DMS114 treated with DMSO at 0.1 percent for 48 hours (cell line): ENCODE results near the gene OPHN1.
"Not testable (repeated sequence)": the region's sequence is repeated elsewhere in the genome, so short reads cannot be mapped to it uniquely, and the experiment has no call there.

ENCODE experiments used
- DNase-seq: peaks from one replicate; lab custom pipeline; 2025; ENCODE audit not compliant: unreplicated experiment; lab: John Stamatoyannopoulos, UW

Gene OPHN1

GRCh38 chrX:68365341-68365740, 68.0 kb downstream of the OPHN1 start:
- DNase-seq = no peak

GRCh38 chrX:68363984-68364383, 69.3 kb downstream of the OPHN1 start:
- DNase-seq = no peak

GRCh38 chrX:68358679-68359078, 74.6 kb downstream of the OPHN1 start:
- no peak for DNase-seq

- no peak for DNase-seq
These were observed 77.7 kb downstream of the OPHN1 start for GRCh38 chrX:68355629-68355920.

GRCh38 chrX:68354879-68355628, 78.2 kb downstream of the OPHN1 start:
- DNase-seq = no peak

- DNase-seq = no peak
These were observed 88.3 kb downstream of the OPHN1 start for GRCh38 chrX:68345025-68345424.

GRCh38 chrX:68343551-68343950, 89.7 kb downstream of the OPHN1 start:
- DNase-seq = no peak

- no peak for DNase-seq
These were observed 101.0 kb downstream of the OPHN1 start for GRCh38 chrX:68332201-68332731.

- DNase-seq = not testable (repeated sequence)
These were observed 106.5 kb downstream of the OPHN1 start for GRCh38 chrX:68326841-68327240.

GRCh38 chrX:68307769-68308168, 125.5 kb downstream of the OPHN1 start:
- DNase-seq = no peak

GRCh38 chrX:68304602-68305001, 128.7 kb downstream of the OPHN1 start:
- no peak for DNase-seq

- DNase-seq = no peak
These were observed 133.4 kb downstream of the OPHN1 start for GRCh38 chrX:68299898-68300297.

- no peak for DNase-seq
These were observed 140.8 kb downstream of the OPHN1 start for GRCh38 chrX:68292471-68292870.

GRCh38 chrX:68288127-68288526, 145.2 kb downstream of the OPHN1 start:
- no peak for DNase-seq

GRCh38 chrX:68287419-68287818, 145.9 kb downstream of the OPHN1 start:
- no peak for DNase-seq

- DNase-seq = no peak
These were observed 146.3 kb downstream of the OPHN1 start for GRCh38 chrX:68286980-68287379.

GRCh38 chrX:68286076-68286475, 147.2 kb downstream of the OPHN1 start:
- no peak for DNase-seq

- no peak for DNase-seq
These were observed 148.9 kb downstream of the OPHN1 start for GRCh38 chrX:68284281-68284904.

GRCh38 chrX:68273887-68274286, 159.4 kb downstream of the OPHN1 start:
- no peak for DNase-seq

GRCh38 chrX:68264793-68265192, 168.5 kb downstream of the OPHN1 start:
- DNase-seq = not testable (repeated sequence)

- DNase-seq = no peak
These were observed 172.1 kb downstream of the OPHN1 start for GRCh38 chrX:68261060-68261672.

GRCh38 chrX:68256990-68257389, 176.3 kb downstream of the OPHN1 start:
- no peak for DNase-seq
